CD4-positive, alpha-beta T cell treated with Interleukin-10 for 1 hour (primary cell): ENCODE measurements around the gene INKA2.
A peak's percentile ranks its signal among the peaks of the same experiment; 100 is the strongest.

Source experiments
- DNase-seq: peaks from one replicate; pipeline ENCODE4 v3.0.0-alpha.2; 2020

Gene INKA2

GRCh38 chr1:111739194-111739924, at the start of gene INKA2:
Gene INKA2, minus strand, starts transcription at chr1:111739395. Its CDS starts 153 bp downstream, at chr1:111739242.
- peak; percentile 78 for DNase-seq

GRCh38 chr1:111786669-111787207, 47.5 kb upstream of the INKA2 start:
- DNase-seq = no peak

- no peak for DNase-seq
These were observed 45.2 kb upstream of the INKA2 start for GRCh38 chr1:111784273-111784901.

GRCh38 chr1:111779546-111779945, 40.4 kb upstream of the INKA2 start:
- no peak for DNase-seq

- no peak for DNase-seq
These were observed 39.4 kb upstream of the INKA2 start for GRCh38 chr1:111778541-111779051.

GRCh38 chr1:111778066-111778465, 38.9 kb upstream of the INKA2 start:
- no peak for DNase-seq

GRCh38 chr1:111777301-111777700, 38.1 kb upstream of the INKA2 start:
- no peak for DNase-seq

- no peak for DNase-seq
These were observed 37.7 kb upstream of the INKA2 start for GRCh38 chr1:111776861-111777260.

- DNase-seq = no peak
These were observed 37.2 kb upstream of the INKA2 start for GRCh38 chr1:111776391-111776790.

GRCh38 chr1:111775966-111776365, 36.8 kb upstream of the INKA2 start:
- DNase-seq = no peak

GRCh38 chr1:111770916-111771315, 31.7 kb upstream of the INKA2 start:
- DNase-seq = no peak

- peak; percentile 76 for DNase-seq
These were observed 30.4 kb upstream of the INKA2 start for GRCh38 chr1:111769517-111770146.

GRCh38 chr1:111768625-111769024, 29.4 kb upstream of the INKA2 start:
- DNase-seq = no peak

- no peak for DNase-seq
These were observed 28.8 kb upstream of the INKA2 start for GRCh38 chr1:111768023-111768422.

GRCh38 chr1:111762332-111762731, 23.1 kb upstream of the INKA2 start:
- DNase-seq = no peak

GRCh38 chr1:111761717-111762116, 22.5 kb upstream of the INKA2 start:
- no peak for DNase-seq

- DNase-seq = no peak
These were observed 19.2 kb upstream of the INKA2 start for GRCh38 chr1:111758373-111758772.

GRCh38 chr1:111756124-111756513, 16.9 kb upstream of the INKA2 start:
- no peak for DNase-seq

- DNase-seq = peak; percentile 93
These were observed 16.3 kb upstream of the INKA2 start, which contains the start of gene DDX20 for GRCh38 chr1:111755331-111756123. Gene DDX20, plus strand, starts transcription at chr1:111755901. Its CDS starts 24 bp downstream, at chr1:111755925.

- DNase-seq = no peak
These were observed 15.8 kb upstream of the INKA2 start for GRCh38 chr1:111754984-111755330.

GRCh38 chr1:111751906-111752575, 12.8 kb upstream of the INKA2 start:
- no peak for DNase-seq

GRCh38 chr1:111750856-111751255, 11.7 kb upstream of the INKA2 start:
- no peak for DNase-seq
